ENCODE data around the gene TRAF1.

The TRAF1 gene

DNA sequence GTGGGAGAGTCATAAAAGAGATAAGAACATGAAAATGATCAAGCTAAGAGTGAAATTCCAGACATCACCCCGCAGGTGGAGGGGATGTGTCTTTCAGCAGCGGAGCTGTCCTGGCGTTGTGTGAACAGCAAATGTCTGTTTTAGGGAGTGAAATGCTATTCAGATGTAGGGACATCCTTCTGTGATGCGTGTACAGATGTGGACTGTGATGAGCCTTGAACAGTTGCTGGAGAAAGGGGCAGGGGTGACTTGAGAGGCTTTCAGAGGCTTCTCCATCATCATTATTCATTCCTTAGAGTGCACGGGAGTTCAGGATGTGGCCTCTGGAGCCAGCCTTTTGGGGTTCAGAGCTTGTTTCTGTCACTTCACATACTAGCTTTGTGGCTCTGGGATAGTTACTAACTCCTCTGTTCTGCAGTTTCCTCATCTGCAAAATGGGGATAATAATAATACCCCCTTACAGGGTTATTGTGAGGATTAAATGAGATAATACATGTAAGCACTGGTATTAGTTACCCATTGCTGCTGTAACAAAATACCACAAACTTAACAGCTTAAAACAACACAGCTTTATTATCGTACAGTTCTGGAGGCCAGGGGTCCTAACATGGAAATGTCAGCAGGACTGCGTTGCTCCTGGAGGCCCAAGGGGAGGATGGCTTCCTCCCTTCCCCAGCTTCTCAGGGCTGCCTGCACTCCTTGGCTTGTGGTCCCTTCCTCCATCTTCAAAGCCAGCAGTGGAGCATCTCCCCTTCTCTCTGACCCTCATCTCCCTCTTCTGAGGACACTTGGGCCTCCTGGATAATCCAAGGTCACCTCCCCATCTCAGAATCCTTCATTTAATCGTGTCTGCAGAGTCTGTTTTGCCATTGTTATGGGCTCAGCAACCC is 9.4 kb downstream of the TRAF1 start:
- no peak for TF ChIP-seq EZH2phosphoT487 (IDR thresholded peaks at IDR 0.05; ENCODE audit: borderline replicate concordance)
- TF ChIP-seq, protein P1, sequence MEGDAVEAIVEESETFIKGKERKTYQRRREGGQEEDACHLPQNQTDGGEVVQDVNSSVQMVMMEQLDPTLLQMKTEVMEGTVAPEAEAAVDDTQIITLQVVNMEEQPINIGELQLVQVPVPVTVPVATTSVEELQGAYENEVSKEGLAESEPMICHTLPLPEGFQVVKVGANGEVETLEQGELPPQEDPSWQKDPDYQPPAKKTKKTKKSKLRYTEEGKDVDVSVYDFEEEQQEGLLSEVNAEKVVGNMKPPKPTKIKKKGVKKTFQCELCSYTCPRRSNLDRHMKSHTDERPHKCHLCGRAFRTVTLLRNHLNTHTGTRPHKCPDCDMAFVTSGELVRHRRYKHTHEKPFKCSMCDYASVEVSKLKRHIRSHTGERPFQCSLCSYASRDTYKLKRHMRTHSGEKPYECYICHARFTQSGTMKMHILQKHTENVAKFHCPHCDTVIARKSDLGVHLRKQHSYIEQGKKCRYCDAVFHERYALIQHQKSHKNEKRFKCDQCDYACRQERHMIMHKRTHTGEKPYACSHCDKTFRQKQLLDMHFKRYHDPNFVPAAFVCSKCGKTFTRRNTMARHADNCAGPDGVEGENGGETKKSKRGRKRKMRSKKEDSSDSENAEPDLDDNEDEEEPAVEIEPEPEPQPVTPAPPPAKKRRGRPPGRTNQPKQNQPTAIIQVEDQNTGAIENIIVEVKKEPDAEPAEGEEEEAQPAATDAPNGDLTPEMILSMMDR (conservative IDR thresholded peaks at IDR 0.05; ENCODE audit: low read length) = no peak
- Histone ChIP-seq H3K79me2 (ENCODE audit: insufficient read depth, low read length) (no peaks in the 10 kb centered on the region), H4K20me1 (ENCODE audit: insufficient read depth, low read length, poor library complexity, severe bottlenecking) (no peaks in the 10 kb centered on the region), H3K9me2 (replicated peaks; ENCODE audit: low read depth, low read length) (no peaks in the 10 kb centered on the region), H2AFZ (ENCODE audit: low read length) (no peak overlapping the region), H3K36me3 (ENCODE audit: insufficient read depth, low read length) (no peaks in the 10 kb centered on the region), H3K9me3 (ENCODE audit: insufficient read depth, low read depth, low read length) (no peaks in the 10 kb centered on the region), H3K27me3 (ENCODE audit: insufficient read depth, low read length, poor library complexity, severe bottlenecking) (no peaks in the 10 kb centered on the region), H3K4me1 (ENCODE audit: insufficient read depth, low read length, poor library complexity, severe bottlenecking) (peaks cover 40% of the 10 kb centered on the region), H3K4me3 (ENCODE audit: low read length, poor library complexity, severe bottlenecking) (no peak overlapping the region), H3K4me2 (ENCODE audit: low read depth, low read length, poor library complexity, severe bottlenecking) (no peak overlapping the region), H3K9ac (ENCODE audit: low read depth, low read length, poor library complexity, severe bottlenecking) (peak overlapping the region; percentile 30), H3F3A (ENCODE audit: low read depth) (no peaks in the 10 kb centered on the region)

DNA sequence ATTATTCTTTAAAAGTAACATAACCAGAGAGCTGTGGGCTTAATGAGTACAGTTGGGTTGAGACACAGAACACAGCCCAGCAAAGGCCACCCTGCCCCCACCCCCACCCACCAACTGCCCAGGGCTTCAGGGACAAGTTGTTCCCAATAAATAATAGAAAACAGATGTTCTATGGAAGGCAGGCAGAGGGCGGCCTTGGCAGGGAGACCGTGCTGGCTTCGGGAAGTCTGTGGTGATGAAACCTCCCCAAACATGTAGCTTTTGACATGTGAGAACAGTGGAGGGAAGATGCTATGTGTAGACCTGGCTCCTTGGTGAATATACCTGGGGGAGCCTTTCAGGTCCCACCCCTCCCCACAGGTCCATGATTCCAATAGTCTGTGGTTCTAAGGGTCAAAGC is 10.0 kb downstream of the TRAF1 start:
- no peaks in the 10 kb centered on the region for H3K36me3 ChIP-seq (ENCODE audit: insufficient read depth, low read length)
- H4K20me1 ChIP-seq (ENCODE audit: insufficient read depth, low read length, poor library complexity, severe bottlenecking) = no peaks in the 10 kb centered on the region
- H3K4me2 ChIP-seq (ENCODE audit: low read depth, low read length, poor library complexity, severe bottlenecking) = peak overlapping the region; percentile 56
- H3K4me1 ChIP-seq (ENCODE audit: insufficient read depth, low read length, poor library complexity, severe bottlenecking) = peaks cover 40% of the 10 kb centered on the region
- H3K9me2 ChIP-seq (replicated peaks; ENCODE audit: low read depth, low read length) = no peaks in the 10 kb centered on the region
- no peaks in the 10 kb centered on the region for H3K79me2 ChIP-seq (ENCODE audit: insufficient read depth, low read length)
- no peak for TF ChIP-seq EZH2phosphoT487 (IDR thresholded peaks at IDR 0.05; ENCODE audit: borderline replicate concordance)
- TF ChIP-seq, protein P1 (conservative IDR thresholded peaks at IDR 0.05; ENCODE audit: low read length) = no peak
- H2AFZ ChIP-seq (ENCODE audit: low read length) = no peak overlapping the region
- H3K9me3 ChIP-seq (ENCODE audit: insufficient read depth, low read depth, low read length) = no peaks in the 10 kb centered on the region
- no peak overlapping the region for H3K4me3 ChIP-seq (ENCODE audit: low read length, poor library complexity, severe bottlenecking)
- no peaks in the 10 kb centered on the region for H3K27me3 ChIP-seq (ENCODE audit: insufficient read depth, low read length, poor library complexity, severe bottlenecking)
- no peaks in the 10 kb centered on the region for H3F3A ChIP-seq (ENCODE audit: low read depth)
- peak overlapping the region; percentile 30 for H3K9ac ChIP-seq (ENCODE audit: low read depth, low read length, poor library complexity, severe bottlenecking)

DNA sequence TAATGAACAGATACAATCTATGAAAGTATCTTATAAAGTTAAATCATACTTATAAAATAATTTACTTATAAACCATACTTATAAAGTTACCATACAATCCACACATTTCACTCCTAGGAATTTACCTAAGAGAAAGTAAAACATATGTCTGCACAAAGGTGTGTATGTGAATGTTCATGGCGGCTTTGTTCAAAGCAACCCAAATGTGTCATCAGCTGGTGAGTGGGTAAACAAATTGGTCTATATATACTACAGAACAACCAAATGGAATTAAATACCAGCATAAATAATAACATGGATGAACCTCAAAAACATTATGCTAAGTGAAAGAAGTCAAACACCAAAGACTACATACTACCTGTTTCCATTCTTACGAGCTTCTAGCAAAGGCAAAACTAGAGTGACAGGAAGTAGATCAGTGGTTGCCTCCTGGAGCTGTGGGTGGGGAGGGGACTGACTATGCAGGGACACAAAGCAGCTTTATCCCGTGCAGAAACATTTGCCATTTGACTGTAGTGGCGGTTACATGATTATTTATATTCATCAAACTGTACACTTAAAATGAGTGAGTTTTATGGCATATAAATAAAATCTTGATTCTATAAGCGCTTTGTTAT is 10.6 kb downstream of the TRAF1 start:
- H2AFZ ChIP-seq (ENCODE audit: low read length) = no peak overlapping the region
- H3K4me2 ChIP-seq (ENCODE audit: low read depth, low read length, poor library complexity, severe bottlenecking) = peak overlapping the region; percentile 56
- H3K36me3 ChIP-seq (ENCODE audit: insufficient read depth, low read length) = no peaks in the 10 kb centered on the region

More for the DNA sequence above, 10.6 kb downstream of the TRAF1 start:
- Histone ChIP-seq H3K79me2 (ENCODE audit: insufficient read depth, low read length) (no peaks in the 10 kb centered on the region), H3K9ac (ENCODE audit: low read depth, low read length, poor library complexity, severe bottlenecking) (peak overlapping the region; percentile 30), H3K9me2 (replicated peaks; ENCODE audit: low read depth, low read length) (no peaks in the 10 kb centered on the region), H4K20me1 (ENCODE audit: insufficient read depth, low read length, poor library complexity, severe bottlenecking) (no peaks in the 10 kb centered on the region), H3K4me1 (ENCODE audit: insufficient read depth, low read length, poor library complexity, severe bottlenecking) (peaks cover 35% of the 10 kb centered on the region), H3K9me3 (ENCODE audit: insufficient read depth, low read depth, low read length) (no peaks in the 10 kb centered on the region), H3F3A (ENCODE audit: low read depth) (no peaks in the 10 kb centered on the region), H3K27me3 (ENCODE audit: insufficient read depth, low read length, poor library complexity, severe bottlenecking) (no peaks in the 10 kb centered on the region), H3K4me3 (ENCODE audit: low read length, poor library complexity, severe bottlenecking) (peak overlapping the region; percentile 4)
- no peak for TF ChIP-seq EZH2phosphoT487 (IDR thresholded peaks at IDR 0.05; ENCODE audit: borderline replicate concordance)
- TF ChIP-seq, protein P1 (conservative IDR thresholded peaks at IDR 0.05; ENCODE audit: low read length) = no peak
